Measurements from ENCODE around the gene AP3B2. TPM values are rescaled to one million over a fixed set of nuclear protein-coding genes. Genes with fewer than 3 reads are reported as not detected.

The AP3B2 gene
- total RNA-seq, 1 experiment from 2014 or later = 0.07 TPM

DNA sequence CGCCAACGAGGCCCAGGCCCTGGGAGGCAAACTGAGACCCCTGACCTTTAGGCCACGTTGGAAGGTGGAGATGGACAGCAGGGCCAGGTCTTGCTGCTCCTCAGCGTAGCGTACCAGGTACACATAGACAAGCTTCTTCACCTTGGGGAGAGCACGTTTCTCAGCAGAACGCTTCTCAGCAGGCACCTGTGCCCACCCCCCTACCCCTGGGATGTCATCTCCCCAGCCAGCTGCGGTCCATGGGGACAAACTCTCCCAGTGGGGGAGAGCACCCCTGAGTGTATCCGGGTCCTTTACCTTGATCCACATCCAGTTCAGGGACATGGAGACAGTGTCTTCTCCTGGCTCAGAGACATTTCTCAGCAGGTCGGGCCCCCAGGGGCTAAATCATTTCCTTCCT lies 21.0 kb downstream of the AP3B2 start:
- Histone ChIP-seq H3K79me2 (ENCODE audit: insufficient read depth, low read length) (no peaks in the 10 kb centered on the region), H3K9me3 (ENCODE audit: control insufficient read depth in 1 of 2, insufficient read depth in 1 of 2, low read depth in 1 of 2, low read length in 2 of 2) (no peaks in the 10 kb centered on the region), H3K9ac (ENCODE audit: low read length) (no peak overlapping the region), H3K9me2 (ENCODE audit: insufficient read depth) (no peaks in the 10 kb centered on the region), H3K27me3 (ENCODE audit: insufficient read depth, low read length) (peaks cover 2% of the 10 kb centered on the region; the same call in 1 of the 2 replicates), H3K36me3 (ENCODE audit: control insufficient read depth in 1 of 2, insufficient read depth in 2 of 2, low read length in 2 of 2) (no peaks in the 10 kb centered on the region), H3K4me3 (replicated peaks in 1 of 2; ENCODE audit: low read depth in 1 of 2, low read length in 2 of 2) (no peak overlapping the region), H3K4me2 (ENCODE audit: low read length) (no peak overlapping the region), H3K27ac (ENCODE audit: low read depth, low read length) (no peak overlapping the region), H2AFZ (ENCODE audit: low read depth, low read length, poor library complexity, severe bottlenecking) (no peak overlapping the region), H4K20me1 (ENCODE audit: insufficient read depth) (no peaks in the 10 kb centered on the region), H3K4me1 (ENCODE audit: control insufficient read depth in 1 of 2, insufficient read depth in 2 of 2, low read length in 2 of 2) (no peaks in the 10 kb centered on the region)
- no TSS peak for BruUV-seq (replicated peaks)
- intact Hi-C loops (cut with micrococcal nuclease) = no loop called here
- ChIA-PET POLR2A (no interaction called here), CTCF (no interaction called here), RAD21 (ENCODE audit: low non-redundant PET in 1 of 2, low total read pairs in 2 of 2, uncharacterized antibody in 2 of 2, unreplicated experiment in 2 of 2) (no interaction called here)
- DNase-seq (ENCODE audit: low read depth, low spot score) (no peak), ATAC-seq (no peak)
- TF ChIP-seq, protein P1, sequence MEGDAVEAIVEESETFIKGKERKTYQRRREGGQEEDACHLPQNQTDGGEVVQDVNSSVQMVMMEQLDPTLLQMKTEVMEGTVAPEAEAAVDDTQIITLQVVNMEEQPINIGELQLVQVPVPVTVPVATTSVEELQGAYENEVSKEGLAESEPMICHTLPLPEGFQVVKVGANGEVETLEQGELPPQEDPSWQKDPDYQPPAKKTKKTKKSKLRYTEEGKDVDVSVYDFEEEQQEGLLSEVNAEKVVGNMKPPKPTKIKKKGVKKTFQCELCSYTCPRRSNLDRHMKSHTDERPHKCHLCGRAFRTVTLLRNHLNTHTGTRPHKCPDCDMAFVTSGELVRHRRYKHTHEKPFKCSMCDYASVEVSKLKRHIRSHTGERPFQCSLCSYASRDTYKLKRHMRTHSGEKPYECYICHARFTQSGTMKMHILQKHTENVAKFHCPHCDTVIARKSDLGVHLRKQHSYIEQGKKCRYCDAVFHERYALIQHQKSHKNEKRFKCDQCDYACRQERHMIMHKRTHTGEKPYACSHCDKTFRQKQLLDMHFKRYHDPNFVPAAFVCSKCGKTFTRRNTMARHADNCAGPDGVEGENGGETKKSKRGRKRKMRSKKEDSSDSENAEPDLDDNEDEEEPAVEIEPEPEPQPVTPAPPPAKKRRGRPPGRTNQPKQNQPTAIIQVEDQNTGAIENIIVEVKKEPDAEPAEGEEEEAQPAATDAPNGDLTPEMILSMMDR (IDR thresholded peaks at IDR 0.05 in 2 of 3, conservative IDR thresholded peaks at IDR 0.05 in 1 of 3; ENCODE audit: borderline replicate concordance in 1 of 3, insufficient read depth in 1 of 3, low read depth in 2 of 3, low read length in 2 of 3) = no peak
- no peak for TF ChIP-seq CBX3 (IDR thresholded peaks at IDR 0.05; ENCODE audit: low read depth)

DNA sequence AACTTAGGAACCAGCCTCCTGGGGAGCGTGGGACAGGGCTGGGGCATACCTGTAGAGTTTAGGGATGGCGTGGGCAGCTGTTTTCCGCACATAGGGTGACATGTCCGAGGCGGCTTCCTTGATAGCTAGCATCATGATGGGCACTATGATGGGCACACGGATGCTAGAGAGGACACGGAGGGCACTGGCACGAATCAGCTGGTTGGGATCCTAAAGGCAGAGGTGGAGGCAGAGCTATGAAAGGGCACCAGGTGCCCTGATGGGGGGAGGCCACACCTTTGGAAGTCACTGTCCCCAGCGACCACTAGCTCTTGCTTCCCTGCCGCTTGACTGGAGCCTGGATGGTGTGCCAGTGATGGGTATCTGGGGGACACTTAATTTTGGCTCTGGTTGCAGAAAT lies 28.3 kb downstream of the AP3B2 start:
- no peak overlapping the region for H2AFZ ChIP-seq (ENCODE audit: low read depth, low read length, poor library complexity, severe bottlenecking)

More for the DNA sequence above, 28.3 kb downstream of the AP3B2 start:
- H3K27me3 ChIP-seq (ENCODE audit: insufficient read depth, low read length) = peaks cover 7% of the 10 kb centered on the region
- H3K9me3 ChIP-seq (ENCODE audit: control insufficient read depth in 1 of 2, insufficient read depth in 1 of 2, low read depth in 1 of 2, low read length in 2 of 2) = no peaks in the 10 kb centered on the region
- intact Hi-C loops (cut with micrococcal nuclease) = no loop called here
- no peak for TF ChIP-seq EZH2phosphoT487 (IDR thresholded peaks at IDR 0.05; ENCODE audit: borderline replicate concordance)
- H3K9ac ChIP-seq (ENCODE audit: low read length) = no peak overlapping the region
- H3K27ac ChIP-seq (ENCODE audit: low read depth, low read length) = no peak overlapping the region
- H3K79me2 ChIP-seq (ENCODE audit: insufficient read depth, low read length) = no peaks in the 10 kb centered on the region
- BruUV-seq (replicated peaks) = no TSS peak
- ChIA-PET POLR2A (no interaction called here), CTCF (no interaction called here), RAD21 (ENCODE audit: low non-redundant PET in 1 of 2, low total read pairs in 2 of 2, uncharacterized antibody in 2 of 2, unreplicated experiment in 2 of 2) (no interaction called here)
- no peaks in the 10 kb centered on the region for H3K4me1 ChIP-seq (ENCODE audit: control insufficient read depth in 1 of 2, insufficient read depth in 2 of 2, low read length in 2 of 2)
- no peaks in the 10 kb centered on the region for H4K20me1 ChIP-seq (ENCODE audit: insufficient read depth)
- H3K9me2 ChIP-seq (ENCODE audit: insufficient read depth) = no peaks in the 10 kb centered on the region
- H3K4me3 ChIP-seq (replicated peaks in 1 of 2; ENCODE audit: low read depth in 1 of 2, low read length in 2 of 2) = no peak overlapping the region
- DNase-seq (ENCODE audit: low read depth, low spot score) (no peak), ATAC-seq (no peak)
- H3K36me3 ChIP-seq (ENCODE audit: control insufficient read depth in 1 of 2, insufficient read depth in 2 of 2, low read length in 2 of 2) = no peaks in the 10 kb centered on the region
- no peak overlapping the region for H3K4me2 ChIP-seq (ENCODE audit: low read length)

Data from HCT116 (cell line).